22Rv1 (cell line): ENCODE results near the gene TLCD4.

ENCODE experiments used
- ZFX ChIP-seq: fragments of 450-650 bp; IDR thresholded peaks from 2 replicates; pipeline ENCODE4 v1.6.1; 2017; ENCODE audit warnings: antibody characterized with exemption, borderline replicate concordance
- TF ChIP-seq, protein P1 (sequence below): fragments of 450-650 bp; IDR thresholded peaks from 2 replicates; pipeline ENCODE4 v1.5.1; 2017; ENCODE audit warnings: mild to moderate bottlenecking

DNA sequence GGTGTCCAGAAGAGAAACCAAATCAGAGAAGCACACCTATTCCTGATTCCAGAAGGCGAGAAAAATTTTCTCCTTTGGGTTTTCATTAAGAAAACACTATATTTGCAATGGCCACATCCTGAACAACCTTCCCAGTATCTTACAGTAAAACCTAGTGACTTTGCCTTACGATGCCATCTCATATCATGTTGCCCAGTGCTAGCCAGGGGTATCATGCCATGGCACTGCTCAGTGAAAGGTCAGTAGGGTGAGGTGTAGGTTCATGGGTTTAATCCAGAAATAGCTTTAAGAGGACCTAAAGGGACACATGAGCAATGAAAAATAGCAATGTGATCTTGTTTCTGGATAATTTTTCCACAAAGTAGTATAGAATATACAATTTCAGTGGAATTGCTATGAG lies 7.2 kb downstream of the TLCD4 start:
- TF ChIP-seq, protein P1, sequence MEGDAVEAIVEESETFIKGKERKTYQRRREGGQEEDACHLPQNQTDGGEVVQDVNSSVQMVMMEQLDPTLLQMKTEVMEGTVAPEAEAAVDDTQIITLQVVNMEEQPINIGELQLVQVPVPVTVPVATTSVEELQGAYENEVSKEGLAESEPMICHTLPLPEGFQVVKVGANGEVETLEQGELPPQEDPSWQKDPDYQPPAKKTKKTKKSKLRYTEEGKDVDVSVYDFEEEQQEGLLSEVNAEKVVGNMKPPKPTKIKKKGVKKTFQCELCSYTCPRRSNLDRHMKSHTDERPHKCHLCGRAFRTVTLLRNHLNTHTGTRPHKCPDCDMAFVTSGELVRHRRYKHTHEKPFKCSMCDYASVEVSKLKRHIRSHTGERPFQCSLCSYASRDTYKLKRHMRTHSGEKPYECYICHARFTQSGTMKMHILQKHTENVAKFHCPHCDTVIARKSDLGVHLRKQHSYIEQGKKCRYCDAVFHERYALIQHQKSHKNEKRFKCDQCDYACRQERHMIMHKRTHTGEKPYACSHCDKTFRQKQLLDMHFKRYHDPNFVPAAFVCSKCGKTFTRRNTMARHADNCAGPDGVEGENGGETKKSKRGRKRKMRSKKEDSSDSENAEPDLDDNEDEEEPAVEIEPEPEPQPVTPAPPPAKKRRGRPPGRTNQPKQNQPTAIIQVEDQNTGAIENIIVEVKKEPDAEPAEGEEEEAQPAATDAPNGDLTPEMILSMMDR, result no peak
- no peak for TF ChIP-seq ZFX
